ENCODE results near the gene EME1.
"Not testable (repeated sequence)": the region's sequence is repeated elsewhere in the genome, so short reads cannot be mapped to it uniquely, and the experiment has no call there.

EME1 gene

DNA sequence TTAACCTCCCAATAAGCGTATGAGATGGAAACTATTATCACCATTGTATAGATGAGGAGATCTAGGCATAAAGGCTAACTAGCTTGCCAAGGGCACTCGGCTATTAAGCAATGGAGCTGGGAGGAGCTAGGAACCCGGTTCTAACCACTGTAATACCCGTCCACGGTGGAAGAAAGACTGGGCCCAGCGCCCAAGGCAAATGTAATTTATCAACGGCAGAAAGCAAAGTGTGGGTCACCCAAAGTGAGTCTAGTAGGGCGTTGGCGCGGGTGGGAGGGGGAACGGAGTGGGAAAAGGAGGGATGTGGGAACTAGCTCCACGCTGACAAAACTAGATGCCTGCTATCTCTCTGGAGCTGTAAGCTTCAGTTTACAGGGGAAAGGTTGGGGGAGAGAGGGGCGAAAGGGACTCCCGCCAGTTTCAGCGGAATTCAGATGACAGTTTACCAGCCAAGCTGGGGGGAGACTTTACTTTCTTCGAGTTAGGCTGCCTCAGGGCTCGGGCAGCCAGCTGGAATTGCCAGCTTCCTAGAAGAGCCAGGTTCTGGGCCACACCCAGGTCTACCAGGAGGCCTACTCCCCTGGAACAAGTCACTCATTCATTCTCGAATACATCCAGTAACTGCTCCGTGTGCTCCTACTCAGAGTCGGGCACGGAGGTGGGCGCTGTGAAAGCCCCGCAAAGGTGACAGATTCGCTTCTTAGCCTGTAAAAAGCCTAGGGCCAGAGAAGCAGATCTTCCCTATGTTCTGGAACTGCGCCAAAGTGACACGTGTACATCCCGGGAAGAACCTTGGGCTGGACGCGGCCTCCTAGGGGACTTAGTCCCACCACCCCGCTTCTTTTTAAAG, 23.5 kb downstream of the EME1 start:
- peak; percentile 31 for DNase-seq

DNA sequence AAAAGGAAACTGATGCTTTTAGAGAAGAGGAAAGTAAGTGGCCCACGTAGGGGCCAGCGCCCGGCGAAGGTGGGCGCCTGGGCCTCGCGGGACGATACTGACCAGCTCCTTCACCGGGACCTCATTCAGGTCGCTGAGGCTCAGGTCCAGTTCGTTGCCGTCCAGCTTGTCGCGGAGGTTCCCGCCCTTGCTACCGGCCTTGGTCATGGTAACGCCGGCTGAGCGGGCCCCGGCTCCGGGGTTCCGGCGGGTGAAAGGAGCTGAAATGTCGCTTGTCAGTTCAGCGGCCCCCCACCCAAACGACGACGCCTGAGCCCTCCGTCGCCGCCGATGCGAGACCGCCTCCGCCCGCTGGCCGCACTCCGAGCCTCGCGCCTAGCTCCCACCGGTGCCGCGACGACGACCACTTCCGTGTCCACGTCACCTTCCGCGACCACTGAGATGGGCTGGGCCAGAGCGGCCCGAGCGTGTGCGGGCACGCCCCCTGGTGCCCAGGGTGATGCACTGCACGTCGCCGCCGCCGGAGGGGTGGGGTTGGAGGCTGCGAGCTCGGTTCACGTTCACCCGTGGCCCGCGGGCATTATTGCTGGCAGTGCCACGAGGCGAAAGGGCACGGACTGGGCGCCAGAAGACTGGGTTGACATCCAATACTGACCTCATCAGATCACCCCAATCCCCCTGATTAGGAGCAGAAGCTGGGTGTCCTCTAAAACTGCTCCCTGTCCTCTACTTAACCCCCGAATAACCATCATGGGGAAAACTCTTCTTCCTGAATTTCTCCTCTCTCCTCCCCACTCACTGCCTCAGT, 24.3 kb downstream of the EME1 start, which contains the start of gene LRRC59:
TSS of gene LRRC59 (minus strand) at position 413 of the 808 bp plus-strand sequence. CDS start at position 207, 206 bp downstream.
- DNase-seq: peak; percentile 78

DNA sequence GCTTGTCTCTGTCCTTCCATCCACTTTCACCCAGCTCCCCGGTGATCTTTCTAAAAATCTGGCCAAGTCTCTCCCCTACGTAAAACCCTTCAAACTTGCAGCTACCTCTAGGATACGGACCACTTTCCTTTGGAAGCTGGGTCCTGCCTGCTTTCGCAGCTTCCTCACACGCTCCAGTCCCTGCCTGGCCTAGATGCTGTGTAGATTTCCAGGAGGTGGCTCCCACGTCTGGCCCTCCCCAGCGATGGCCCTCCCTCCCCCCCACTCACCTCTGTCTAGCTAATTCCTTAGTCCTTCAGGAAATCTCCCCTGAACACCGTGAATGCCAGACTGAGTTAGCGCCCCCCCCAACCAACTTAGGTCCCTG, 24.9 kb downstream of the EME1 start:
- DNase-seq: no peak

DNA sequence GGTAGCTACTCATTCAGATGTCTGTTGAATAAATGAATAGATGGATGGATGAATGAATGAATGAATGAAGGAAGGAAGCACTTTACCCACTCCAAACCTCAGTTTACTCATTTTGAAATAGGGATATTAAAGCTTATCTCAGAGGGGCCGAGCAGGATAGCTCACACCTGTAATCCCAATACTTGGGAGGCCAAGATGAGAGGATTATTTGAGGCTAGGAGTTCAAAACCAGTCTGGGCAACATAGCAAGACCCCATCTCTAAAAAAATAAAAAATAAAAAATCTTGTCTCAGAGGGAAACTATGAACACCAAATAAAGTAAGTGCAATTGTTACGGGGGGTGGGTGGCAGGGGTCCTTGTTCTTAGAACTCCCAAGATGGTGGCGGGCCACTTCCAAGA, 25.6 kb downstream of the EME1 start:
- not testable (repeated sequence) for DNase-seq

DNA sequence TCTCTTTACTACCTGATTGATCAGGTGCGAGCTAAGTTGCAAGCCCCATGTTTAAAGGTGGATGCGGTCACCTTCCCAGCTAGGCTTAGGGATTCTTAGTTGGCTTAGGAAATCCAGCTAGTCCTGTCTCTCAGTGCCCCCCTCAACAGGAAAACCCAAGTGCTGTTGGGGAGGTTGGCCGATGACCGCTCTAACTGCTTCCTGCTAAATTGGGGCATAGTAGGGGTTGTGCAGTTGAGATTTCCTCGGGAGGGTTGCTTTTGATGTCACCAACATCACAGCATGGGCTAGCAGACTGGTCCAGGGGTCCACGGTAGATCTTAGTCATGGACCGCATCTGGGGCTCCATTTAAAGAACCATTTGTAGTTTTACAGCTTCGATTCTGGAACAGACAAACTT, 26.6 kb downstream of the EME1 start:
- not testable (repeated sequence) for DNase-seq

DNA sequence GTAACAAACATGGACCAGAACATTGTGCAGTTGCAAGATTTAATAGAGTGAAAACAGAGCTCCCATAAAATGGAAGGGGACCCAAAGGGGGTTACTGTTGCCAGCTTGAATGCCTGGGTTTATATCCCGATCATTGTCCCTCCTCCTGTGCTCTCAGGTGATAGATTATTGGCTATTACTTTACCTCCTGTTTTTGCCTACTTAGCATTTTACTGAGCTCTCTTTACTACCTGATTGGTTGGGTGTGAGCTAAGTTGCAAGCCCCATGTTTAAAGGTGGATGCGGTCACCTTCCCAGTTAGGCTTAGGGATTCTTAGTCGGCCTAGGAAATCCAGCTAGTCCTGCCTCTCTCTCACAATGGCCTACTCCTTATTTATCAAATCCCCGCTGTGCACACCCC, 32.3 kb downstream of the EME1 start:
- DNase-seq: not testable (repeated sequence)

DNA sequence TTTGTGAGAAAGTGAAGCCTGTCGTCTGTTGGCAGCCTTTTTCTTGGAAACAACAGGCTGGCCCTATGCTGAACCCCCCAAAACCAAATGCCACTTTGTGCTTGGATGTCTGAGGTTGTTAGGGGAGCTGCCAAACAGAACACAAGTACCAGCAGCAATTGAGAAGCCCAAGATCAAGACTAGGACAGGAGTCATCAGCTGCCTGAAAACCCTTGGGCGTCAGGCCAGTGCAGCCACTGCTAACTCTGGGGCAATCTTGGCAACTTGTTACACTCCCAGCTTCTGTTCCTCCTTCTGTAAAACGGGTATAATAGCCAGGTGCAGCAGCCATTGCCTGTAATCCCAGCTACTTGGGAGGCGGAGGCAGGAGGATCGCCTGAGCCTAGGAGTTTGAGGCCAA, 33.5 kb downstream of the EME1 start:
- DNase-seq: no peak

DNA sequence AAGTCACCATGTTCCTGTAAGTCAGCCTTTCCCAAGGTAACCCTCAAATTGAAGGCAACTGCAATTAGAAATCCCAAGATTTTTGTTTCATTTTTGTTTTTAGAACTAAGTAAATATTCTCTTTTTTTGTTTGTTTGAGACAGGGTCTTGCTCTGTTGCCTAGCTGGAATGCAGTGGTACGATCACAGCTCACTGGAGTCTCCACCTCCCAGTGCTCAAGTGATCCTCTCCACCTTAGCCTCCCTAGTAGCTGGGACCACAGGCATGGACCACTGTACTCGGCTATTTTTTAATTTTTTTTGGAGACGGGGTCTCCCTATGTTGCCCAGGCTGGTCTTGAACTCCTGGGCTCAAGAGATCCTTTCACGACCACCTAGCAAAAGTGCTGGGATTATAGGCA, 34.9 kb downstream of the EME1 start:
- DNase-seq: no peak

DNA sequence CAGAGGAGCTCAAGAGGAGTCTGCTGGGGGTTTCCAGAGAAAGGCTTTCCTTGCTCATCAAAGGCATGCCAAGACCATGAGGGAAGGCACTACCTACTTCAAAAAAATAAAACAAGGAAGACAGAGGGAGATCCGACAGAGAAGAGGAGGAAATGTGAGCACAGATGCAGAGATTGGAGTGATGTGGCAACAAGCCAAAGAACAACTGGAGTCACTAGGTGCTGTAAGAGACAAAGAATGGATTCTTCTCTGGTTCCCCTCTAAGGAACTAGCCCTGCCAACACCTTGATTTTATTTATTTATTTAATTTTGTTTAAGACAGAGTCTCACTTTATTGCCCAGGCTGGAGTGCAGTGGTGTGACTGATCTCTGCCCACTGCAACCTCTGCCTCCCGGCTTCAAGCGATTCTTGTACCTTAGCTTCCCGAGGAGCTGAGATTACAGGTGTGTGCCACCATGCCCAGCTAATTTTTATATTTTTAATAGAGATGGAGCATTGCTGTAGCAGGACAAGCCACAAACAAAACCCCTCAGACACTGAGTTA, 39.2 kb downstream of the EME1 start:
- no peak for DNase-seq

DNA sequence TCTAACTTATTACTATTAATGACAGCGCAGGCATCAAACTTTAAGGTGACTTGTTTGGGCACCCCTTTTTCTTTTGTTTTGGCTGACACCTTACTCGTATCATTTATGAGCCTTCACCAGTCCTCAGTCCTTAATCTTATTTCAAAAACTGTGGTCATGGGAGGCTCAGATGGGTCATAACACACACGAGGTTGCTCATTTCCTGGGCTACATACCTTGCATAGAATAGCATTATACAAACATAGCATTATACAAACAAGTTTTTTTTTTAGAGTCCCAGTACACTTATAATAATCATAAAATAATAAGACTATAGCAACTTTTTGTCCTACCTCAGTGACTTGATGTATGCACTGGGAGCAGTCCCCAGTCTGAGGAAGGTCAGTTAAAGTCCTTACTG, 41.8 kb downstream of the EME1 start:
- no peak for DNase-seq

DNA sequence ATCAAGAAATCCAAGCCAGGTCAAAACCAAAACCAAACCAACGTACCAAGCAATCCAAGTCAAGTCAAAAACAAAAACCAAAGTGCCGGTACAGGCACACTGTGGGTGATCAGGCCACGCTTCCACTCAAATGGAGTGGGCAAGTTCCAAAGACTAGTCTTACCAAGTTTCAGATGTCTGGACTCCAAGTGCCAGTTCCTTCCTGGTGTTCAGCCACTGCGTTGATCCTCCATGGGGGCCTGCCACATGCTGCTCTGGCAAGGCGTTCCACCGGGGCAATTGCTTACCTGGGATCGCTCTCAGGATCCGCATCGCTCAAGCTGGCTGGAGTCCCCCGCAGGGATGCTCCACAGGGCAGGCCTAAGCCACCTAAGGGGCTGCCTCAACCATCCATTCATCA, 46.5 kb downstream of the EME1 start:
- not testable (repeated sequence) for DNase-seq

DNA sequence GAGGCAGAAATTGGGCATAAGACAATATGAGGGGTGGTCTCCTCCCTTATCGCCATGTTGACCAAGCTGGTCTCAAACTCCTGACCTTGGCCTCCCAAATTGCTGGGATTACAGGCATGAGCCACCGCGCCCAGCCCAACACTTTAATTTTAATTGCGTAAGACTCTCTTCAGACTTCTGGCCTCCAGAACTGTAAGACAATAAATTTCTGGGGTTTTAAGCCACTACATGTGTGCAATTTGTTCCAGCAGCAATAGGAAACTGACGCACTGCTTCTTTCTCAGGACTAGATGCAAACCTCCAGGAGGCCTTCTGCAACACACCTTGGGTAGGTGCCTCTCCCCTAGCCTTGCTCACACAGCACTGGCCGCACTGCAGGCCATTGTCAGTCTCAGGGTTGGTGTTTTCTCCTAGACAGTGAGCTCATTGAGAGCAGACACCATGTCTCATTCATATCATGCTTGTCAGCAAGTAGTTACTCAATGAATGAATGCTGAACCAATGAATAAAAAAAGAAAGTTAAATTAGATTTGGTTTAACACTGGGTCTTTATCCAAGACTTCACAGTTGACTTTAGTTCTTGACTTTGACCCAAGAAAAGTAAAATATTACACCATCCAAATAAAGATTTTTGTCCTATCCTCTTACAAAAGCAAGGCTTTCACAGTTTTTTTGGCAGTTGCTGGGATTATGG, 47.5 kb downstream of the EME1 start:
- DNase-seq: no peak

DNA sequence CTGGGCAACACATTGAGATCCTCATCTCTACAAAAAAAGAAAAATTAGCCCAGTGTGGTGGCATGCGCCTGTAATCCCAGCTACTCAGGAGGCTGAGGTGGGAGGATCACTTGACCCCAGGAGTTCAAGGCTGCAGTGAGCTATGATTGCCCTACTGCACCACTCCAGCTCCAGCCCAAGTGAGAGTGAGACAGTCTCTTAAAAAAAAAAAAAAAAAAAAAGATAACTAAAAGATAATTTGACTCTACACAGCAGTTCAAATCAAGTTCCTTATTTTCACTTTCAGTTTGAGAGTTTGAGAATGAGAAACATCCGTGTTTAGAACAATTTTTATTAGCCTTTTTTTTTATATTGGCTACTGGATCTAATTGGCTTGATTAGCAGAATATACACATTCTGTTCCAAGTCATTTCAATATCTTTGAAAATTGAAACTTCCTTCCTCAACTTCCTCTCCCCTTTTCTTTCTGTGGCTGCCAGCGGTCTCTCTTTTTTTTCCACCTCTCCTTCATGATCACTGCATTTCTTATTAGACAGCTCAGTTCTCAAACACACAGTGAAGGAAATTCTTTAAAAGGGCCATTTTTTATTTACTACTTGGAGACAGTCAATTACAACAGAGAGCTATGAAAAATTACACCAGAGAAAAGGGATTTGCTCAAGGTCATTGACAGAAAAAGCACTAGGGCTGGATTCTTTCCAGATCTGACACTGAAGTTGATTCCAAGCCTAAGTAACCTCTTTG, 48.5 kb downstream of the EME1 start:
- DNase-seq: no peak

DNA sequence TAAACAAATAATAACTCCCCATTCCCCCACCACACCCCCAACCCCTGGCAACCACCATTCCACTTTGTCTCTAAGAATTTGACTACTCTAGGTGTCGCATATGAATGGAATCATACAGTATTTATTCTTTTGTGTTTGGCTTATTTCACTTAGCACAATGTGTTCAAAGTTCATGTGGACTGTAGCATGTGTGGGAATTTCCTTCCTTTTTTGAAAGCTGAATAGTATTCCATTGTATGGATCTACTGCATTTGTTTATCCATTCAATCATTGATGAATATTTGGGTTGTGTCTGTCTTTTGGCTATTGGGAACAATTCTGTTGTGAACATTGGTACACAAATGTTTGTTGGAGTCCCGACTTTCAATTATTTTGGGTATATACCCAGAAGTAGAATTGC, 49.7 kb downstream of the EME1 start:
- DNase-seq: no peak

DNA sequence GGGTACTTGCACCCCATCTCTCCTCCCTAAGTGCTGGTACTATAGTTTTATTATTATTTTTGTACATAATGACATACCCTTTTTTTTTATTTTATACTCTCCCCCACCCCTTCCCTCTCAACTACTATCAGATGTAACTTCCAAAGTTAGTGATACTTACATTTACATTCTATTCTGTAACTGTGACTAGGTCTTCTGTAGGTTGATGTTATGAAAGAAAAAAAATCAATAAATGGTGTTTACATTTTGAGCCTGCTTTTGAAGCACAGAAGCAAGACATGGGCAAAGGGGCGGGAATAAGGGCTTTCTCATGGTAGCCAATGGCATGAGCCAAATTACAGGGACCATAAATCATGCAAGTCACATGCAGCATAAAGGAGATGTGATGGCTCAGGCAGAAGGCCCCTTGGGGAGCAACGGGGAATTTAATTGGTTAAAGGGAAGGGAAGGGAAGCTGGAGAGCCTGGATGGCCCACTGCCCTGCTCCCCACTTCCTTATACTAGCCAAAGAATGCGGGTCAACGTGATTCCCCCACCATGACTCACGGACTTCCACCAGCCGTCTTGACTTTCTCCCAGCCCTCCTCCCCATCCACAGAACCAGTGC, 50.6 kb downstream of the EME1 start:
- no peak for DNase-seq

DNA sequence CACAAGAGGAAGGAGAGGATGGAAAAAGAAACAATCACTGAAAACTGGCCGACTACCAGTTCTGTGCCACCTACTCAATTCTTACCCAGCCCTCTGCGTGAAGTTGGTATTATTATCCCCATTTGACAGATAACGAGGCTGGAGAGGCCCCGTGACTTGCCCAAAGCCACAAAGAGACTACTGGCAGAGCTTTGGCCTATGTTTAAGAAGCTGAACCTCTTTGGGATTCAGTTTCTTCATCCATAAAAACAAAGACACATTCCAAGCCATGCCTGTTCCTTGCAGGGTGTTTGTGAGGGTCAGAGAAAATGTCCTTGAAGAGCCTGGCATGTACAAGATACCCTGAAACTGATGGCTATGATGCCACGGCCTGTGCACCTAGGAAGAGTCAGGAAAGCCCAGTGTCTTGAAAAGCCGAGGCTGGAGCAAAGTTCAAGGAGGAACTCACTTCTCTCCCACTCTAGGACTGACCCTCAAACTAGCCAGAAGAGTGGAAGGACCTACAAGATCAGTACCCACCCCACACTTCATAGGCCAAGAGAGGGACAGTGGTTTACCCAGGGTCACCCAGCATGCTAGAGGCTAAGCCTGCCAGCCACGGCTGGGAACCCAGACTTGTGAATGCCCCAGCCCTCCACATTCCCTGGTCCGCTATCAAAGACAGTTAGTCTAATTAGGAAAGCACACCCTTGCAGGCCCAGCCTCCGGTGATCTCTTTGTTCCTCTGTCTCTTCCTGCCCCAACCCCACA, 51.4 kb downstream of the EME1 start:
- DNase-seq: no peak

DNA sequence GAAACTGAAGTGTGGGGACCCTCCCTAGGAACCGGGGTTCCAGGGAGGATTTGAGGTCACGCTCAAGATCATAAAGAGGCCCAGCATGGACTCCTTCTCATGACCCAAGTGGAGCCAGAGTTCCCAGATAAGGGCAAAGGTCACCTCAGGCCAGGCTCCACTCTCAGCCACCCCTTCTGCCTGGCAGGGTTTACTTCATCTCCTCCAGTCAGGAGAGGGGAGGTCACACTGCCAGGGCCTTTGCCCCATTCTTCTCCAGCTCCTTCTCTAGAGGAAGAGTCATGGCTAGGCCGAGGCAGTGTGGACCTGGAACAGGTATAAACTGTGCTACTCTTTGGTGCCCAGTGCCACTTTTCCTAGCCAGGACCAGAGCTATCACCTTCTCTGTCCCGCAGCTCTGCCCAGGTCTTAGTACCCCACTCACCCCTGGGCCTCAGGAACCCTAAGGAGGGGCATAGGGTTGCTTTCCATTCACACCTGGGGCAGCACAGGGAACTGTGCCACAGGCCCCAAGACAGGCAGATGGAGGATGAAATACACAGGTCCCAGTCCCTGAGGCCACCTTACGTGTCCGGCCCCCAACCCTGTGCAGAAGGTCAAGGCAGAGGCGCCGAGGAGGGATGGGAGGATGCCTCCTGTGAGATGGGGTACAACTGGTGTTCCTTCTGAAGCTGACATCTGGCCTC, 52.1 kb downstream of the EME1 start:
- no peak for DNase-seq

DNA sequence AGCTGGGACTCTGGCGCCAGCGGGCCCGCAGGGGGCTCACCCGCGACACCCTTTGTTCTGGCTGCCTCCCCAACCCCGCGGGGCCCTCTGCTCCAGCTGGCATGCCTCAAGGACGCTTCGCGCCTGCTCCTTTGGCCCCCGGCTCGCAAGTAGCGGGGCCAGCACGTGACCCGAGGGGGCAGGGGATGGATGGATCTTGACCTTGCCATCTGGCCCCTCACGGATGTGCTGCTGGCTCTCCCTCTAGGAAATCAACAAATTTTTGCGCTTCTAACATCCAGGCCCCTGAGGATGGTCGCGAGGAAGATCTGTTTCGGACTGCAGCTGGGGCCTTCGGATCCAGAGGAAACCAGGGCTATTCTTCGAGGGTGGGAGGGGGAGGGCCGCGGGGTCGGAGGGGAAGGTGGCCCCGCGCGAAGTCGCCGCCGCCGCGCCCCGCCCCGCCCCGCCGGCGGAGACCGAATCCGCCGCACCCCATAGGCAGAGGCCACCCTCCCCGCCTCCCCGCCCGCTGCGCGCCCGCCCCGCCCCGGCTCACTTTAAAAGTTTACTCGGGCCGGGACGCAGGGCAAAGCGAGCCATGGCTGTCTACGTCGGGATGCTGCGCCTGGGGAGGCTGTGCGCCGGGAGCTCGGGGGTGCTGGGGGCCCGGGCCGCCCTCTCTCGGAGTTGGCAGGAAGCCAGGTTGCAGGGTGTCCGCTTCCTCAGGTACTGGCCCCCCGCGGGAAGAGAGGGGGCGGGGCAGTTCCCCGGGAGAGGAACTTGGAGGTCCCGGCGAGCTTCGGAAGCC, 52.8 kb downstream of the EME1 start, which contains the start of gene ACSF2:
TSS of gene ACSF2 (plus strand) at position 537 of the 790 bp plus-strand sequence. CDS start at position 581, 44 bp downstream.
- DNase-seq: peak; percentile 7

DNA sequence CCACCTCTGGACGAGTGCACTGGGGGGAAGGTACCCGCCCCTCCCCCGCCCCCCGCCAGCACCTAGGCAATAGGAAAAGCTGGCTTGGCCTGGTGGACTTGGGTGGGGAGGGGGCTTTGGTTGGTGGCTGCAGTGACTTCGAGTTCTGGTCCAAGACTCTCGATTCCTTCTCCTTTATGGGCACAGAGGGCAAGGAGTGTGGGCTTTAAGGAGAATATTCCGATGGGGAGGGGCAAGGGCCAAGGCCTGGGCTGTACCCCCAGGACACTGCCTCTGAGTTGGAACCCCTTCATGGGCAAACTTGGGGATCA, 53.4 kb downstream of the EME1 start:
- no peak for DNase-seq

Measured in NCI-H345 (cell line).